PC-9 (cell line): ENCODE data around the gene CDH1.

Experiments
- EZH2 ChIP-seq: fragments of 200-600 bp; sonication (generic); IDR thresholded peaks from 2 replicates; pipeline ENCODE4 v1.8.0; 2017; ENCODE audit warnings: antibody characterized with exemption, low read depth
- TF ChIP-seq, protein P1 (sequence below): fragments of 200-600 bp; sonication (generic); conservative IDR thresholded peaks from 2 replicates; pipeline ENCODE4 v1.6.1; 2017; ENCODE audit warnings: mixed run types, antibody characterized with exemption, mild to moderate bottlenecking, moderate library complexity

- TF ChIP-seq, protein P1, sequence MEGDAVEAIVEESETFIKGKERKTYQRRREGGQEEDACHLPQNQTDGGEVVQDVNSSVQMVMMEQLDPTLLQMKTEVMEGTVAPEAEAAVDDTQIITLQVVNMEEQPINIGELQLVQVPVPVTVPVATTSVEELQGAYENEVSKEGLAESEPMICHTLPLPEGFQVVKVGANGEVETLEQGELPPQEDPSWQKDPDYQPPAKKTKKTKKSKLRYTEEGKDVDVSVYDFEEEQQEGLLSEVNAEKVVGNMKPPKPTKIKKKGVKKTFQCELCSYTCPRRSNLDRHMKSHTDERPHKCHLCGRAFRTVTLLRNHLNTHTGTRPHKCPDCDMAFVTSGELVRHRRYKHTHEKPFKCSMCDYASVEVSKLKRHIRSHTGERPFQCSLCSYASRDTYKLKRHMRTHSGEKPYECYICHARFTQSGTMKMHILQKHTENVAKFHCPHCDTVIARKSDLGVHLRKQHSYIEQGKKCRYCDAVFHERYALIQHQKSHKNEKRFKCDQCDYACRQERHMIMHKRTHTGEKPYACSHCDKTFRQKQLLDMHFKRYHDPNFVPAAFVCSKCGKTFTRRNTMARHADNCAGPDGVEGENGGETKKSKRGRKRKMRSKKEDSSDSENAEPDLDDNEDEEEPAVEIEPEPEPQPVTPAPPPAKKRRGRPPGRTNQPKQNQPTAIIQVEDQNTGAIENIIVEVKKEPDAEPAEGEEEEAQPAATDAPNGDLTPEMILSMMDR = no peak
- TF ChIP-seq EZH2 = no peak
Observed at GRCh38 chr16:68793401-68793857, 56.3 kb downstream of the CDH1 start.
